ENCODE measurements around the gene CHSY1.

CHSY1 gene

GRCh38 chr15:101185770-101186169, 66.1 kb downstream of the CHSY1 start:
- DNase-seq, result no peak

- DNase-seq, result no peak
These were observed 66.5 kb downstream of the CHSY1 start for GRCh38 chr15:101185336-101185735.

- no peak for DNase-seq
These were observed 67.0 kb downstream of the CHSY1 start for GRCh38 chr15:101184830-101185229.

- no peak for DNase-seq
These were observed 67.9 kb downstream of the CHSY1 start for GRCh38 chr15:101183931-101184305.

GRCh38 chr15:101183226-101183930, 68.5 kb downstream of the CHSY1 start:
- DNase-seq, result no peak

GRCh38 chr15:101182215-101182614, 69.6 kb downstream of the CHSY1 start:
- no peak for DNase-seq

- no peak for DNase-seq
These were observed 70.5 kb downstream of the CHSY1 start for GRCh38 chr15:101181349-101181748.

- DNase-seq, result no peak
These were observed 71.1 kb downstream of the CHSY1 start for GRCh38 chr15:101180620-101181307.

- no peak for DNase-seq
These were observed 72.3 kb downstream of the CHSY1 start for GRCh38 chr15:101179341-101180153.

- DNase-seq, result no peak
These were observed 72.9 kb downstream of the CHSY1 start for GRCh38 chr15:101178931-101179330.

- no peak for DNase-seq
These were observed 73.4 kb downstream of the CHSY1 start for GRCh38 chr15:101178479-101178878.

- DNase-seq, result no peak
These were observed 74.0 kb downstream of the CHSY1 start for GRCh38 chr15:101177866-101178265.

- no peak for DNase-seq
These were observed 75.2 kb downstream of the CHSY1 start for GRCh38 chr15:101176625-101177024.

GRCh38 chr15:101175401-101175800, 76.4 kb downstream of the CHSY1 start:
- DNase-seq, result no peak

- no peak for DNase-seq
These were observed 77.5 kb downstream of the CHSY1 start for GRCh38 chr15:101174152-101174920.

- DNase-seq, result no peak
These were observed 78.4 kb downstream of the CHSY1 start for GRCh38 chr15:101173233-101174119.

- no peak for DNase-seq
These were observed 79.3 kb downstream of the CHSY1 start for GRCh38 chr15:101172501-101173071.

GRCh38 chr15:101171954-101172353, 79.9 kb downstream of the CHSY1 start:
- DNase-seq, result no peak

- no peak for DNase-seq
These were observed 81.1 kb downstream of the CHSY1 start for GRCh38 chr15:101170568-101171350.

GRCh38 chr15:101169495-101170071, 82.3 kb downstream of the CHSY1 start:
- DNase-seq, result no peak
